GM18858 (cell line): ENCODE data around the gene GABRP.

Experiments used
- ATAC-seq: cut with Tn5 transposase; IDR thresholded peaks from one replicate; pipeline ENCODE4 v1.9.1; 2021; ENCODE audit not compliant: unreplicated experiment

GABRP gene

DNA sequence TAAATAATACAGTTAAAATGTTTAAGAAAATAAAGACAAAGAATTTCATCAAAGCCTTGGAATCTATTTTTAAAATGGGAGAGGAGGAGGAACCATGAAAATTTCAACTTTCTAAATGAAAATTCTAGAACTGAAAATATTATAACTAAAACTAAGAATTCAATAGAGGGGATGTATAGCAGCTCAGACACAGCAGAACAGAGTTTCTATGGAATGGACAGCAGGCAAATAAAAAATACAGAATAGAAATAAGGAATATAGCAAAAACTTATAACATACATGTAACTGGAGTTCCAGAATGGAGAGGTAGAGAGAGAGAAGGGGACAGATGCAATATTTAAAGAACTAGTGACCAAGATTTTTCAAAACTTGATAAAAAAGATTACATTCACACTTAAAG, 76.9 kb downstream of the GABRP start:
- ATAC-seq, result no peak

DNA sequence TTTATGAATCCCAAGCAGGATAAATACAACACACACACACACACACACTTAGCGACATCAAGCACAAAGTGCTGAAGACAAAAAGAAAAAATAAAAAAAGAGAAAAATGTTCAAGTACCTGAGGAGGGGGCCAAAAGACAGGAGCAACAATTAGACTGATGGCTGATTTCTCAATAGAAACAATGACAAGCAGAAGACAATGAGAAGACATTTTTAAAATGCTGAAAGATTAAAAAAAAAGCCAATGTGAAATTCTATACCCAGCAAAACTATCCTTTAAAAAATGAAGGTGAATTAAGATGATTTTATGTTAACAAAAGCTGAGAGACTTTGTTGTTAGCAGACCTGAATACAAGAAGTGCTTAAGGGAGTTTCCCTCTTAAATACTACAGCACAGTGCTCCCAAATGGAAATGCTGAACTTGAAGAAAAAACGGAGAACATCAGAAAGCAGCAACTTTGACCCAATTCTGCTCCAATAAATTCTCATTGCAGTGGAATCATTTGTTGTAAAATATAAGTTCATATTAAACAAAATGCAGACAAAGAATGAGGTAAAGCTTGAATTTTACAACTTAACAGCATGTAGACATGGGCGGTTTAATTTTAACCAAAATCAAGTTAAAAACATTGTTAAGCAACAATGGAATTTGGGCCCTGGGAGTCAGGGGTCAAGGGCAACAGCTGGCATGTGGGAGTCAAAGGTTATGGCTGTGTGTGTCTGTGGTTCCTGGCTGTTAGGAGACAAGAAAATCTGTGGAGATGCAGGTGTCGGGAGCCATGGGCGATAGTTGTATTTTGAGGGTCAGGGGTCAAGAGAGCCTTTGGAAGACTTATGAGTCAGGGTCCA, 77.5 kb downstream of the GABRP start:
- ATAC-seq, result no peak

DNA sequence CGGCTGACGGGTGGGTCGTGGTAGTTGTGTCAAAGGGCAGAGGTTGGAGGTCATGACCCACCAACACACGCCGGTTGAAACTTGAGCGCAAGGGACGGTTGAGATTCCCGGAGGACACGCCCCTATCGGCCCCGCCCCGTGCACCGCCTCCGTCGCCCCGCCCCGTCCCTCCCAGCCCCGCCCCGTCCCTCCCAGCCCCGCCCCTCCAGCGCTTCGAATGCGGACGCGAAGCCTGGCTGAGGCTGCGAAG, 78.1 kb downstream of the GABRP start:
- ATAC-seq, result no peak

DNA sequence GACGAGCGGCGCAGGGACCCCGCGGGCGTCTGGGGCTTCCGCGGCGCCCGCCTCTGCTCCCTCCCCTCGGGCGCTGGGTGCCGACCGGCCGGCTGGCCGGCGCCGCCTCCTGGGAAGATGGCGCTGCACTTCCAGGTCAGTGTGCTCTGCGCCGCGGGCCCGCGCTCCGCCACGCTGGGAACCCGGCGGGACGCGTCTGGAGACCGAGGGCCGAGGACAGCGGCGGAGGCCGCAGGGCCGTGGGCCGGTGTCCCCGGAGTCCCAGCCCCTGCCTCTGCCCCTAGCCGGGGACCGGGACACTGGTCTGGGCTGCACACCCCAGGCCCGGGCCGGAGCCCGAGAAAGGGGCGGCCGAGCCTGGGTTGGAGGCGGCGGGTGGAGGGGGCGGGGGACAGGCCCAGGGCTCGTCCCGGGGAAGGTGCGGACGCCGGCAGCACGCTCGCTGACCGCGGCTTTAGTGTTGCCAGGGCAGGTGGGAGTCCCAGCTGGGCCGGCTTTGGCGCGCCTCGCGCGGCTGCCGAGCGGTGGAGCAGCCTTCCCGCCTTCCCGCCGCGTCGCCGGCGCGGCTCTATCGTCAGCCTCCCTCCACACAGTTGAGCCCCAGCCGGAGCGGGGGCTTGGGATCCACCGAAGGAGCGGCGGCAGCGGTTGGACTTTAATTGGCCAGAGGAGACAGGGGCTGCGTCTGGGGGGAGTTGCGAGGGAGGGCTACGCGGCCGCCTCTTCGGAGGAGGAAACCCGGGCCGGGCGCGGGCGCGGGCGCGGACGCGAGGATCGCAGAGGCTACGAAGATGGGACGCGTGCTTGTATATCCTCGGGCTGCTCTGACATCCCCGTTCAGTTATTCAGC, 78.6 kb downstream of the GABRP start, which contains the start of gene RANBP17:
TSS of gene RANBP17 (plus strand) at position 102 of the 850 bp plus-strand sequence.
- ATAC-seq, result no peak

DNA sequence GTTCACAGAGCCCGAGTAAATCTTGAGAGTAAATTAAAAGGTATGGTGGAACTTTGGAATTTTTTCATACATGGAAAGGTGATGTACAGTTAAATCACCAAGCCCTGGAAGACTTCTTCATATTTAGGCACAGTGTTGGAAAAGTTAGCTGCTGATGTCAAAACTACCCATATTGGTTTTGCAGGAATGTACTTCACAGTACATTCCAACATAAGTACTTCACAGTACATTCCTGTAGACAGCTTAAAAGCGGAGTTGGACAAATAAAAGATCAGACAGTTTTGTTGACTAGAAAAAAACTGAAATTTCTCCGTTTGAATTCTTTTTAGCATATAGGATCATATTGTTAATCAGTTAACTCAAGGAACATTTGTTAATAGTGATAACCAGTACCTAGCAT, 80.1 kb downstream of the GABRP start:
- no peak for ATAC-seq
